ENCODE data around the gene MFSD11. TPM values are rescaled to one million over a fixed set of nuclear protein-coding genes. Genes with fewer than 3 reads are reported as not detected.

Gene MFSD11
- total and polyA plus RNA-seq, 2 of the 8 experiments (the other 6 are each of a cell fraction or from before 2014, with no cell fraction given): 17.7 to 19.8 TPM

DNA sequence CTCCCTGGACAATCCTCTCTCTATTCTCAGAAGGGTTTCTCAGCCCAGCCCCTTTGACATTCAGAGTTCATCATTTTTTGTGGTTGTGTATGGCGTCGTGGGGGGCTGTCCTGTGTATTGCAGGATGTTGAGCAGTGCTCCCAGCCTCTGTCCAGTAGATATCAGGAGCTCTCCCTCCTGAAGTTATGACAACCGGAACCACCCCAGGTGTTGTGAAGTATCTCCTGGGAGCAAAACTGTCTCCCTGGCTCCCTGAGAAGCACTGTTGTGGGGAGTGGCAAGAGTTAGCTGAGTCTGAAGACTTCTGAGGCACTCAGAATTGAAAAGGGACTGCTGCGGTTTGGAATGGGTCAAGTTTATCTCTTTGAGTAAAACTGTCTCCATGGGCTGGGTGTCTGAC is 74.3 kb downstream of the MFSD11 start:
- Histone ChIP-seq H4K8ac (ENCODE audit: extremely low read depth, insufficient read depth, low read length) (no peak overlapping the region; the same call in 1 of the 2 replicates), H4K20me1 (replicated peaks in 1 of 2; ENCODE audit: control insufficient read depth in 1 of 2, insufficient read depth in 2 of 2, low read length in 2 of 2) (no peaks in the 10 kb centered on the region), H2AFZ (ENCODE audit: low read length) (no peak overlapping the region), H2BK15ac (ENCODE audit: low read length) (no peak overlapping the region), H2BK120ac (replicated peaks; ENCODE audit: low read depth, low read length) (no peak overlapping the region), H3K4ac (replicated peaks; ENCODE audit: insufficient read length, low read depth, low read length) (no peak overlapping the region), H2BK20ac (ENCODE audit: low read length) (no peak overlapping the region), H3K23ac (ENCODE audit: insufficient read length) (no peak overlapping the region), H3K4me1 (replicated peaks in 1 of 4; ENCODE audit: control insufficient read depth in 3 of 4, insufficient read depth in 4 of 4, low read length in 3 of 4) (peaks cover 0 to 3% (median 0%) of the 10 kb centered on the region in 4 experiments; a peak in 1 of 7 replicates), H3K36me3 (ENCODE audit: control insufficient read depth in 2 of 4, insufficient read depth in 4 of 4, low read length in 3 of 4) (no peaks in the 10 kb centered on the region), H3K79me1 (ENCODE audit: low read depth, low read length) (no peaks in the 10 kb centered on the region), H4K5ac (ENCODE audit: insufficient read length, low read depth, low read length) (no peak overlapping the region), H3K14ac (ENCODE audit: insufficient read length) (no peak overlapping the region), H3K4me2 (ENCODE audit: insufficient read depth in 1 of 2, low read depth in 2 of 2, low read length in 2 of 2) (no peak overlapping the region), H3K27me3 (replicated peaks in 1 of 4; ENCODE audit: control insufficient read depth in 3 of 4, extremely low read depth in 1 of 4, insufficient read depth in 3 of 4, low read length in 3 of 4) (no peaks in the 10 kb centered on the region), H3K9ac (replicated peaks in 1 of 4; ENCODE audit: extremely low read depth in 1 of 4, low read depth in 3 of 4, low read length in 3 of 4) (no peak overlapping the region), H4K91ac (replicated peaks; ENCODE audit: insufficient read length, low read length) (no peak overlapping the region), H3K56ac (replicated peaks; ENCODE audit: insufficient read length, low read depth, low read length) (no peak overlapping the region), H2AK5ac (ENCODE audit: low read depth, low read length) (no peak overlapping the region), H3K27ac (ENCODE audit: low read depth, low read length) (no peak overlapping the region), H3K9me3 (ENCODE audit: insufficient read depth in 2 of 2, low read depth in 1 of 2, low read length in 1 of 2) (no peaks in the 10 kb centered on the region), H3K23me2 (ENCODE audit: low read depth, low read length) (no peaks in the 10 kb centered on the region), H2BK12ac (ENCODE audit: low read depth, low read length) (no peak overlapping the region), H3K4me3 (ENCODE audit: extremely low read depth in 1 of 4, insufficient read depth in 2 of 4, low read depth in 3 of 4, low read length in 4 of 4) (no peak overlapping the region), H3K18ac (ENCODE audit: extremely low read depth, low read length) (no peak overlapping the region), H2BK5ac (ENCODE audit: low read depth, low read length) (no peak overlapping the region), H3K79me2 (ENCODE audit: control insufficient read depth in 1 of 2, insufficient read depth in 2 of 2, low read length in 2 of 2) (no peaks in the 10 kb centered on the region)
- FAIRE-seq (no peak), DNase-seq (ENCODE audit: low read depth in 1 of 2, low spot score in 2 of 2) (no peak)
- ChIA-PET CTCF (ENCODE audit: partially characterized antibody) (interaction anchor here (0.6 to 2.0 kb wide), 9 partner anchors 8 to 292 kb away, joined by 3 to 7 read pairs (median 3); no protein-coding TSS in a partner anchor), POLR2A (ENCODE audit: partially characterized antibody) (interaction anchor here (1.6 to 1.7 kb wide), 2 partner anchors 75 to 80 kb away, joined by 4 to 5 read pairs; partner anchors contain the start of genes MFSD11 and SRSF2)
- WGBS, 2 experiments (ENCODE audit: extremely low coverage in 1 of 2, insufficient coverage in 1 of 2, insufficient read length in 1 of 2, insufficient replicate concordance in 2 of 2, low coverage in 1 of 2, low lambda C conversion rate in 2 of 2, missing lambda C conversion rate in 1 of 2): 87% methylated on average over 4 of the region's 4 CpGs; no CpG with 5 or more reads in 1 of the 2 experiments
- TF ChIP-seq, protein P1, sequence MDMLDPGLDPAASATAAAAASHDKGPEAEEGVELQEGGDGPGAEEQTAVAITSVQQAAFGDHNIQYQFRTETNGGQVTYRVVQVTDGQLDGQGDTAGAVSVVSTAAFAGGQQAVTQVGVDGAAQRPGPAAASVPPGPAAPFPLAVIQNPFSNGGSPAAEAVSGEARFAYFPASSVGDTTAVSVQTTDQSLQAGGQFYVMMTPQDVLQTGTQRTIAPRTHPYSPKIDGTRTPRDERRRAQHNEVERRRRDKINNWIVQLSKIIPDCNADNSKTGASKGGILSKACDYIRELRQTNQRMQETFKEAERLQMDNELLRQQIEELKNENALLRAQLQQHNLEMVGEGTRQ (IDR thresholded peaks at IDR 0.05; ENCODE audit: low read length): no peak
- no peak for TF ChIP-seq KDM4A (IDR thresholded peaks at IDR 0.05; ENCODE audit: low read depth, low read length, severe bottlenecking)
- TF ChIP-seq RFX5 (IDR thresholded peaks at IDR 0.05; ENCODE audit: borderline replicate concordance, low read depth, low read length): no peak
- TF ChIP-seq ZNF274 (IDR thresholded peaks at IDR 0.05; ENCODE audit: borderline replicate concordance, extremely low read depth, low read length): no peak
- no peak for TF ChIP-seq EZH2 (IDR thresholded peaks at IDR 0.05; ENCODE audit: low read depth, low read length, severe bottlenecking)
- TF ChIP-seq KDM1A (IDR thresholded peaks at IDR 0.05; ENCODE audit: borderline replicate concordance, low read length): no peak
- TF ChIP-seq, protein P2, sequence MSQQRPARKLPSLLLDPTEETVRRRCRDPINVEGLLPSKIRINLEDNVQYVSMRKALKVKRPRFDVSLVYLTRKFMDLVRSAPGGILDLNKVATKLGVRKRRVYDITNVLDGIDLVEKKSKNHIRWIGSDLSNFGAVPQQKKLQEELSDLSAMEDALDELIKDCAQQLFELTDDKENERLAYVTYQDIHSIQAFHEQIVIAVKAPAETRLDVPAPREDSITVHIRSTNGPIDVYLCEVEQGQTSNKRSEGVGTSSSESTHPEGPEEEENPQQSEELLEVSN (IDR thresholded peaks at IDR 0.05): no peak
- no peak for TF ChIP-seq SP4 (IDR thresholded peaks at IDR 0.05; ENCODE audit: low read length)
- TF ChIP-seq SP2 (IDR thresholded peaks at IDR 0.05; ENCODE audit: low read length): no peak
- TF ChIP-seq CBX8 (IDR thresholded peaks at IDR 0.05; ENCODE audit: borderline replicate concordance, low read depth, low read length): no peak
- TF ChIP-seq, protein P3, sequence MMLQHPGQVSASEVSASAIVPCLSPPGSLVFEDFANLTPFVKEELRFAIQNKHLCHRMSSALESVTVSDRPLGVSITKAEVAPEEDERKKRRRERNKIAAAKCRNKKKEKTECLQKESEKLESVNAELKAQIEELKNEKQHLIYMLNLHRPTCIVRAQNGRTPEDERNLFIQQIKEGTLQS (IDR thresholded peaks at IDR 0.05; ENCODE audit: insufficient read depth, low read depth, low read length): no peak
- TF ChIP-seq TBP (IDR thresholded peaks at IDR 0.05; ENCODE audit: low read depth, low read length): no peak
